22Rv1 (cell line): ENCODE data around the gene PREP.

ENCODE experiments used
- CTCF ChIP-seq: fragments of 450-650 bp; IDR thresholded peaks from 2 replicates; pipeline ENCODE4 v1.5.1; 2017; ENCODE audit warnings: mild to moderate bottlenecking
- ZFX ChIP-seq: fragments of 450-650 bp; IDR thresholded peaks from 2 replicates; pipeline ENCODE4 v1.6.1; 2017; ENCODE audit warnings: antibody characterized with exemption, borderline replicate concordance

GRCh38 chr6:105336986-105337385 lies 65.9 kb downstream of the PREP start:
- TF ChIP-seq CTCF (no peak), ZFX (no peak)
